ENCODE data around the gene TM4SF20.

DNA sequence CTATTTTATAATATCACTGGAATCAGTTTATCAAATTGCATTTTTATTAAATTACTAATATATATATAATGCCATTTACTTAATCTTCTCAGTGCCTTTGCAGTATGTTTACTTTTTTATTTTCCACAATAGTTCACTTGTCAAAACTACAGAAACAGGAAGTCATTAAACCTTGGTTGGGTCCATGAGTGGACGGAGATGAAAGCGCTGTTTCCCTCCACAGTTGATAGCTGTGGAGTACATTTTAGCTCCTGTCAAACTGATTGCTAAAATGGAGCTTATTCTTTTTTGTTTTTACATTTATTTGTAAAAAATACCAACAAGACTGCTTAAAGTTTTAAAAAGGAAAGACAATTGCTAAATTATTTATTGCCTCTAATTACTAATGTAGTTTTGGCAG lies 34.9 kb downstream of the TM4SF20 start:
- TF ChIP-seq, protein P1, sequence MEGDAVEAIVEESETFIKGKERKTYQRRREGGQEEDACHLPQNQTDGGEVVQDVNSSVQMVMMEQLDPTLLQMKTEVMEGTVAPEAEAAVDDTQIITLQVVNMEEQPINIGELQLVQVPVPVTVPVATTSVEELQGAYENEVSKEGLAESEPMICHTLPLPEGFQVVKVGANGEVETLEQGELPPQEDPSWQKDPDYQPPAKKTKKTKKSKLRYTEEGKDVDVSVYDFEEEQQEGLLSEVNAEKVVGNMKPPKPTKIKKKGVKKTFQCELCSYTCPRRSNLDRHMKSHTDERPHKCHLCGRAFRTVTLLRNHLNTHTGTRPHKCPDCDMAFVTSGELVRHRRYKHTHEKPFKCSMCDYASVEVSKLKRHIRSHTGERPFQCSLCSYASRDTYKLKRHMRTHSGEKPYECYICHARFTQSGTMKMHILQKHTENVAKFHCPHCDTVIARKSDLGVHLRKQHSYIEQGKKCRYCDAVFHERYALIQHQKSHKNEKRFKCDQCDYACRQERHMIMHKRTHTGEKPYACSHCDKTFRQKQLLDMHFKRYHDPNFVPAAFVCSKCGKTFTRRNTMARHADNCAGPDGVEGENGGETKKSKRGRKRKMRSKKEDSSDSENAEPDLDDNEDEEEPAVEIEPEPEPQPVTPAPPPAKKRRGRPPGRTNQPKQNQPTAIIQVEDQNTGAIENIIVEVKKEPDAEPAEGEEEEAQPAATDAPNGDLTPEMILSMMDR (conservative IDR thresholded peaks at IDR 0.05): no peak
- TF ChIP-seq EZH2 (IDR thresholded peaks at IDR 0.05; ENCODE audit: low read depth): no peak

All from PC-9 (cell line).